Dendritic cell treated with granulocyte-macrophage colony-stimulating factor and Interleukin-4, amounts not matched to agents 40 ng/mL and 50 ng/mL, for 4 days (primary cell): ENCODE results near the gene AAK1.

Source experiments
- H3K27ac Mint-ChIP-seq: one replicate; pipeline ENCODE4 v1.8.0; 2022; ENCODE audit warnings: mild to moderate bottlenecking, mixed read lengths
- H3K27me3 Mint-ChIP-seq: one replicate; pipeline ENCODE4 v1.8.0; 2022; ENCODE audit warnings: mild to moderate bottlenecking, mixed read lengths
- H3K36me3 Mint-ChIP-seq: one replicate; pipeline ENCODE4 v1.8.0; 2022; ENCODE audit warnings: low read depth, mixed read lengths
- H3K4me1 Mint-ChIP-seq: one replicate; pipeline ENCODE4 v1.8.0; 2022; ENCODE audit warnings: low read depth, mixed read lengths
- H3K4me3 Mint-ChIP-seq: one replicate; pipeline ENCODE4 v1.8.0; 2022; ENCODE audit warnings: mild to moderate bottlenecking, moderate library complexity, mixed read lengths
- H3K9me3 Mint-ChIP-seq: one replicate; pipeline ENCODE4 v1.8.0; 2022; ENCODE audit warnings: mixed read lengths
- intact Hi-C: fragments of 100-400 bp; cut with micrococcal nuclease; formaldehyde crosslinking; loops from one replicate; pipeline ENCODE4 v1.15.0; 2022

Gene AAK1

GRCh38 chr2:69643602-69644505, at the start of gene AAK1:
TSS of gene AAK1 (minus strand) at chr2:69643739. CDS start at chr2:69643040, 699 bp downstream.
- Mint-ChIP-seq H3K4me3 (peak within 1 kb of the TSS; percentile 93), H3K27ac (peak within 1 kb of the TSS; percentile 99), H3K4me1 (peaks cover 54% of the 10 kb centered on the region), H3K9me3 (no peaks in the 10 kb centered on the region), H3K27me3 (no peaks in the 10 kb centered on the region), H3K36me3 (peaks cover 40% of the 10 kb centered on the region)
- intact Hi-C loops = loop anchor here (1.0 to 5.0 kb wide), 5 partner anchors 36 to 183 kb away; partner anchors contain the start of gene GMCL1

GRCh38 chr2:69692424-69692823, 48.9 kb upstream of the AAK1 start:
- intact Hi-C loops = no loop called here
- no peaks in the 10 kb centered on the region for H3K9me3 Mint-ChIP-seq
- H3K27ac Mint-ChIP-seq = no peak overlapping the region
- H3K4me3 Mint-ChIP-seq = no peak overlapping the region
- H3K27me3 Mint-ChIP-seq = no peaks in the 10 kb centered on the region
- no peaks in the 10 kb centered on the region for H3K36me3 Mint-ChIP-seq
- H3K4me1 Mint-ChIP-seq = peaks cover 39% of the 10 kb centered on the region

GRCh38 chr2:69689969-69690368, 46.4 kb upstream of the AAK1 start:
- Mint-ChIP-seq H3K36me3 (no peaks in the 10 kb centered on the region), H3K4me1 (peaks cover 40% of the 10 kb centered on the region), H3K27ac (no peak overlapping the region), H3K27me3 (no peaks in the 10 kb centered on the region), H3K4me3 (no peak overlapping the region), H3K9me3 (no peaks in the 10 kb centered on the region)
- intact Hi-C loops = no loop called here

- intact Hi-C loops = no loop called here
- Mint-ChIP-seq H3K36me3 (no peaks in the 10 kb centered on the region), H3K27me3 (no peaks in the 10 kb centered on the region), H3K27ac (peak overlapping the region; percentile 81), H3K4me3 (no peak overlapping the region), H3K4me1 (peaks cover 39% of the 10 kb centered on the region), H3K9me3 (no peaks in the 10 kb centered on the region)
These were observed 45.9 kb upstream of the AAK1 start for GRCh38 chr2:69689466-69689865.

GRCh38 chr2:69687971-69688611, 44.6 kb upstream of the AAK1 start:
- no peaks in the 10 kb centered on the region for H3K36me3 Mint-ChIP-seq
- intact Hi-C loops = no loop called here
- no peaks in the 10 kb centered on the region for H3K9me3 Mint-ChIP-seq
- peaks cover 42% of the 10 kb centered on the region for H3K4me1 Mint-ChIP-seq
- H3K27ac Mint-ChIP-seq = no peak overlapping the region
- H3K27me3 Mint-ChIP-seq = no peaks in the 10 kb centered on the region
- H3K4me3 Mint-ChIP-seq = no peak overlapping the region

GRCh38 chr2:69686813-69687212, 43.3 kb upstream of the AAK1 start:
- Mint-ChIP-seq H3K4me3 (no peak overlapping the region), H3K27ac (peak overlapping the region; percentile 3), H3K4me1 (peaks cover 41% of the 10 kb centered on the region), H3K27me3 (no peaks in the 10 kb centered on the region), H3K36me3 (no peaks in the 10 kb centered on the region), H3K9me3 (no peaks in the 10 kb centered on the region)
- intact Hi-C loops = no loop called here

GRCh38 chr2:69685321-69686048, 41.9 kb upstream of the AAK1 start:
- Mint-ChIP-seq H3K27me3 (no peaks in the 10 kb centered on the region), H3K27ac (peak overlapping the region; percentile 88), H3K9me3 (no peaks in the 10 kb centered on the region), H3K36me3 (no peaks in the 10 kb centered on the region), H3K4me1 (peaks cover 54% of the 10 kb centered on the region), H3K4me3 (no peak overlapping the region)
- intact Hi-C loops = no loop called here

GRCh38 chr2:69683170-69683971, 39.8 kb upstream of the AAK1 start:
- Mint-ChIP-seq H3K9me3 (no peaks in the 10 kb centered on the region), H3K36me3 (no peaks in the 10 kb centered on the region), H3K27me3 (no peaks in the 10 kb centered on the region), H3K4me1 (peaks cover 60% of the 10 kb centered on the region), H3K27ac (peak overlapping the region; percentile 88), H3K4me3 (peak overlapping the region; percentile 57)
- intact Hi-C loops = no loop called here

- Mint-ChIP-seq H3K27ac (no peak overlapping the region), H3K4me3 (no peak overlapping the region), H3K27me3 (no peaks in the 10 kb centered on the region), H3K36me3 (no peaks in the 10 kb centered on the region), H3K4me1 (peaks cover 55% of the 10 kb centered on the region), H3K9me3 (no peaks in the 10 kb centered on the region)
- intact Hi-C loops = no loop called here
These were observed 39.0 kb upstream of the AAK1 start for GRCh38 chr2:69682525-69682924.

- Mint-ChIP-seq H3K4me1 (peaks cover 54% of the 10 kb centered on the region), H3K9me3 (no peaks in the 10 kb centered on the region), H3K36me3 (no peaks in the 10 kb centered on the region), H3K27ac (peak overlapping the region; percentile 85), H3K4me3 (peak overlapping the region; percentile 61), H3K27me3 (no peaks in the 10 kb centered on the region)
- intact Hi-C loops = loop anchor here (1.0 kb wide), 1 partner anchor 36 kb away; no protein-coding TSS in a partner anchor
These were observed 36.6 kb upstream of the AAK1 start for GRCh38 chr2:69680001-69680675.

- no peaks in the 10 kb centered on the region for H3K27me3 Mint-ChIP-seq
These were observed 34.4 kb upstream of the AAK1 start for GRCh38 chr2:69677914-69678313.

GRCh38 chr2:69676146-69676545, 32.6 kb upstream of the AAK1 start:
- Mint-ChIP-seq H3K27ac (no peak overlapping the region), H3K36me3 (no peaks in the 10 kb centered on the region), H3K9me3 (no peaks in the 10 kb centered on the region), H3K4me3 (no peak overlapping the region), H3K4me1 (peaks cover 34% of the 10 kb centered on the region), H3K27me3 (no peaks in the 10 kb centered on the region)
- intact Hi-C loops = no loop called here

More at GRCh38 chr2:69677914-69678313, 34.4 kb upstream of the AAK1 start:
- no peak overlapping the region for H3K27ac Mint-ChIP-seq
- H3K4me3 Mint-ChIP-seq = no peak overlapping the region
- H3K36me3 Mint-ChIP-seq = no peaks in the 10 kb centered on the region
- H3K4me1 Mint-ChIP-seq = peaks cover 43% of the 10 kb centered on the region
- H3K9me3 Mint-ChIP-seq = no peaks in the 10 kb centered on the region
- intact Hi-C loops = no loop called here

GRCh38 chr2:69674316-69674670, 30.8 kb upstream of the AAK1 start:
- Mint-ChIP-seq H3K4me1 (peaks cover 16% of the 10 kb centered on the region), H3K36me3 (no peaks in the 10 kb centered on the region), H3K9me3 (no peaks in the 10 kb centered on the region), H3K4me3 (no peak overlapping the region), H3K27me3 (no peaks in the 10 kb centered on the region), H3K27ac (peak overlapping the region; percentile 61)
- intact Hi-C loops = no loop called here
